ENCODE measurements around the gene KDM7A. TPM values are rescaled to one million over a fixed set of nuclear protein-coding genes. Genes with fewer than 3 reads are reported as not detected.

KDM7A gene
- total and polyA plus RNA-seq, 8 donors: 2.3 to 49.8 (median 17.9) TPM

DNA sequence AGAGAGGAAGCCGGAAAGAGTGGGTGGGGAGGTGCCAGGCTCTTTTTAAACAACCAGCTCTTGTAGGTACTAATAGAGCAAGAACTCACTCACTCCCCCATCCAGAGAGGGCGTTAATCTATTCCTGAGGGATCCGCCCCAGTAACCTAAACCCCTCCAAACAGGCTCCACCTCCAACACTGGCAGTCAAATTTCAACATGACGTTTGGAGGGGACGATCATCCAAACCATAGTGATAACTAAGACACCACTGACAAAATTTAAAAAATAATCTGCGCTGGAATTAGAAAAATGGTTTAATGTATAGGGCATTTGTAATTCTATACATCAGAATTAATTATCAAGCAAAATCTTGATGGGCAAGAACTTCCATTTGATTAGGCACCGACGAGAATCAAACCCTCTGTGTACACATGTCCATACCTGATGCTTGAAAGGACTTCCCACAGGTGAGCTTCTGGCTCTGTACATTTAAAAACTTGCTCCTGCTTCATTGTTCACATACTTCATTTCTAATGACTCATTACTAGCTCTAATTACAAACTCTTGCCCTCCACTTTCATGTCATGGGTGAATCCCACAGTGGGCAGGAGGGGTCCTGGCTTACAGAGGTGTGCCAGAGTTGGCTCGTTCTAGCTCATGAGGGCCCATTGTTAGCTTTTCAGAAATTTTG is 20.6 kb upstream of the KDM7A start:
- Histone ChIP-seq H3K9me3 (no peaks in the 10 kb centered on the region), H3K27me3 (no peaks in the 10 kb centered on the region), H3K4me3 (no peak overlapping the region), H3K36me3 (no peaks in the 10 kb centered on the region), H3K4me1 (peaks cover 0 to 6% (median 3%) of the 10 kb centered on the region in 4 donors), H3K27ac (no peak overlapping the region)
- no peak for TF ChIP-seq EP300 (IDR thresholded peaks at IDR 0.05)
- no peak for DNase-seq
- intact Hi-C loops (cut with DNase I; ENCODE audit: low total_unique reads): no loop called here
- WGBS, 5 donors: 75 to 83% (median 80%) methylated on average over 9 of the region's 9 CpGs

DNA sequence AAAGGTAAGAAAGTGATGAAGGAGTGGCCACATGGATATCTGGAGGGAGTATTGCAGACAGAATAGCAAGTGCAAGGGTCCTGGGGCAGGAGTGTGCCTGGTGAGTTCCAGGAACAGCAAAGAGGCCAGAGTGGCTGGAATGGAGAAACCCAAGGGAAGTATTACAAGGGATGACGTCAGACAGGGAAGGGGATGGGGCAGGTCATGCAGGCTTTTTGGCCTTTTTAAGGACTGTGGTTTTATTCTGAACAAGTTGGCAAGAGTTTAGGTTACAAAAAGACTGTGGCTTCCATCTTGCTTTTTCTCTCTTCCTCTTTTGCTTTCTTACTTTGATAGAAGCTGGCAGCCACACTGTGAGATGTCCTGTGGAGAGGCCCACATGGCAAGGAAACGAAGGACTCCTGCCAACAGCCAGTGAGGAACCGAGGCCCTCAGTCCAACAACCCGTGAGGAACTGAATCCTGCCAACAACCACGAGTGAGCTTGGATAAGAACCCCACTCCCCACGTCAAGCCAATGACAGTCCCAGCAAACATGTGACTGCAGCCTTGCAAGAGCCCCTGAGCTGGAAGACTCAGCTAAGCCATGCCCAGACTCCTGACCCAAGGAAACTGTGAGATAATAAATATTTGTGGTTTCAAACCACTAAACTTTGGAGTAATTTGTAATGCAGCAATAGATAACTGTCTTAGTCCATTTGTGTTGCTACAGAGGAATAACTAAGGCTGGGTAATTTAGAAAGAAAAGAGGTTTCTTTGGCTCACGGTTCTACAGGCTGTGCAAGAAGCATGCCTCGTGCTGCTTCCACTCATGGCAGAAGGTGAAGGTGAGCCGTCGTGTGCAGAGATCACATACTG is 19.8 kb upstream of the KDM7A start:
- Histone ChIP-seq H3K4me3 (no peak overlapping the region), H3K36me3 (no peaks in the 10 kb centered on the region), H3K4me1 (peaks cover 0 to 6% (median 3%) of the 10 kb centered on the region in 4 donors), H3K27me3 (no peaks in the 10 kb centered on the region), H3K27ac (no peak overlapping the region), H3K9me3 (no peaks in the 10 kb centered on the region)
- 64 to 84% (median 73%) methylated on average over 10 of the region's 10 CpGs for WGBS, 5 donors
- intact Hi-C loops (cut with DNase I; ENCODE audit: low total_unique reads): no loop called here
- DNase-seq: no peak
- TF ChIP-seq, protein P1, sequence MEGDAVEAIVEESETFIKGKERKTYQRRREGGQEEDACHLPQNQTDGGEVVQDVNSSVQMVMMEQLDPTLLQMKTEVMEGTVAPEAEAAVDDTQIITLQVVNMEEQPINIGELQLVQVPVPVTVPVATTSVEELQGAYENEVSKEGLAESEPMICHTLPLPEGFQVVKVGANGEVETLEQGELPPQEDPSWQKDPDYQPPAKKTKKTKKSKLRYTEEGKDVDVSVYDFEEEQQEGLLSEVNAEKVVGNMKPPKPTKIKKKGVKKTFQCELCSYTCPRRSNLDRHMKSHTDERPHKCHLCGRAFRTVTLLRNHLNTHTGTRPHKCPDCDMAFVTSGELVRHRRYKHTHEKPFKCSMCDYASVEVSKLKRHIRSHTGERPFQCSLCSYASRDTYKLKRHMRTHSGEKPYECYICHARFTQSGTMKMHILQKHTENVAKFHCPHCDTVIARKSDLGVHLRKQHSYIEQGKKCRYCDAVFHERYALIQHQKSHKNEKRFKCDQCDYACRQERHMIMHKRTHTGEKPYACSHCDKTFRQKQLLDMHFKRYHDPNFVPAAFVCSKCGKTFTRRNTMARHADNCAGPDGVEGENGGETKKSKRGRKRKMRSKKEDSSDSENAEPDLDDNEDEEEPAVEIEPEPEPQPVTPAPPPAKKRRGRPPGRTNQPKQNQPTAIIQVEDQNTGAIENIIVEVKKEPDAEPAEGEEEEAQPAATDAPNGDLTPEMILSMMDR (IDR thresholded peaks at IDR 0.05): no peak
- TF ChIP-seq POLR2A (IDR thresholded peaks at IDR 0.05) (no peak), POLR2AphosphoS5 (IDR thresholded peaks at IDR 0.05) (no peak), EP300 (IDR thresholded peaks at IDR 0.05) (no peak)

DNA sequence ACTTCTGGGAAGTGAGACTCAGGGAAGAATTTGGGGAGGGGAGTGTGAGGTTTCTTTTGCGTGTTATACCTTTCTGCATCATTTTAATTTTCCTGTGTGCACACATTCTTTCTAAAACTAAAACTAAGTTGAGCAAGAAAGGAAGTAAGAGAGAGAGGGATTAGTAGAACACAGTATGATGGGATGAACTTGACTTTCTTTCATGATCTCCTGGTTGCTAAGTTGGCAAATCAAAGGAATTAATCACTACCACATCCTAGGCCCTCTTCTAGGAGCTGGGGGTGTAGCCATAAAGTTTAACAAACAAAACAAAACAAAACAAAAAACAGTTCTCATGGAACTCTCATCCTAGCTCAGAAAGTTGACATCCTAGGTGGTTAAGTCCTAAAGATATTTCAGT is 19.1 kb upstream of the KDM7A start:
- no peaks in the 10 kb centered on the region for H3K9me3 ChIP-seq
- intact Hi-C loops (cut with DNase I; ENCODE audit: low total_unique reads): no loop called here
- 82 to 92% (median 88%) methylated on average over 1 of the region's 1 CpG for whole genome bisulfite sequencing, 5 donors
- TF ChIP-seq EP300 (IDR thresholded peaks at IDR 0.05) (no peak), POLR2A (IDR thresholded peaks at IDR 0.05) (no peak), POLR2AphosphoS5 (IDR thresholded peaks at IDR 0.05) (no peak)
- TF ChIP-seq, protein P1 (IDR thresholded peaks at IDR 0.05): no peak
- DNase-seq: no peak
- H3K27me3 ChIP-seq: no peaks in the 10 kb centered on the region
- H3K27ac ChIP-seq: no peak overlapping the region
- no peak overlapping the region for H3K4me3 ChIP-seq
- H3K4me1 ChIP-seq: peaks cover 0 to 6% (median 3%) of the 10 kb centered on the region in 4 donors
- no peaks in the 10 kb centered on the region for H3K36me3 ChIP-seq

DNA sequence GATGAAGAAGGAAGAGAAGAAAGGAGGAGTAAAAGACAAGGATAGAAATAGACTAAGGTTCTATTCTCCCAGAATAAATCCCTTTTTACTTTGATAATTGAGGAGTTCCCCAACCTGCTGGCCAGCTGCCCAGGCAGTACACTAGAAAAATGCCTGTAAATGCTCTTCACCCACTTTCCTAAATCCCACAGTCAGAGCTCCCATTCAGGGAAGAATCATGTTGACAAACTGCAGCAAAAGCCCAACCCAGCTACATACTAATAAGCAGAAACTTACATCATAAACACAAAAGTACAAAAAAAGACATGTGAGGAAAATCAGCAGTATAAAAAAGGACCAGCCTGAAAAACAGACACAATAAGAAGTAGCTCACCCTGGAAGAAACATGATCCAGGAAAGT is 15.8 kb upstream of the KDM7A start:
- H3K9me3 ChIP-seq: no peaks in the 10 kb centered on the region
- H3K27me3 ChIP-seq: no peaks in the 10 kb centered on the region
- TF ChIP-seq EP300 (IDR thresholded peaks at IDR 0.05) (no peak), POLR2AphosphoS5 (IDR thresholded peaks at IDR 0.05) (no peak), POLR2A (IDR thresholded peaks at IDR 0.05) (no peak)
- TF ChIP-seq, protein P1 (IDR thresholded peaks at IDR 0.05): no peak
- DNase-seq: no peak
- intact Hi-C loops (cut with DNase I; ENCODE audit: low total_unique reads): no loop called here
- H3K36me3 ChIP-seq: no peaks in the 10 kb centered on the region
- no peaks in the 10 kb centered on the region for H3K4me1 ChIP-seq
- no peak overlapping the region for H3K27ac ChIP-seq
- no peak overlapping the region for H3K4me3 ChIP-seq
